ENCODE results near the gene PCGF3.
"Not testable (repeated sequence)": the region's sequence is repeated elsewhere in the genome, so short reads cannot be mapped to it uniquely, and the experiment has no call there.

PCGF3 gene

GRCh38 chr4:683247-683897 lies 22.3 kb upstream of the PCGF3 start:
- DNase-seq (ENCODE audit: low read depth in 2 of 2) = no peak

- DNase-seq (ENCODE audit: low read depth in 2 of 2) = no peak
Observed at GRCh38 chr4:683982-684622, 21.5 kb upstream of the PCGF3 start.

- no peak for DNase-seq (ENCODE audit: low read depth in 2 of 2)
Observed at GRCh38 chr4:684623-685327, 20.9 kb upstream of the PCGF3 start.

- DNase-seq (ENCODE audit: low read depth in 2 of 2) = no peak
Observed at GRCh38 chr4:685679-686412, 19.8 kb upstream of the PCGF3 start.

GRCh38 chr4:686413-687040 lies 19.1 kb upstream of the PCGF3 start:
- DNase-seq (ENCODE audit: low read depth in 2 of 2) = no peak

- DNase-seq (ENCODE audit: low read depth in 2 of 2) = no peak
Observed at GRCh38 chr4:687048-687970, 18.3 kb upstream of the PCGF3 start.

- no peak for DNase-seq (ENCODE audit: low read depth in 2 of 2)
Observed at GRCh38 chr4:687971-688853, 17.4 kb upstream of the PCGF3 start.

- no peak for DNase-seq (ENCODE audit: low read depth in 2 of 2)
Observed at GRCh38 chr4:688854-689681, 16.6 kb upstream of the PCGF3 start, which contains the start of gene SLC49A3. TSS of gene SLC49A3 (minus strand) at chr4:689151. CDS start at chr4:689127, 24 bp downstream.

- no peak for DNase-seq (ENCODE audit: low read depth in 2 of 2)
Observed at GRCh38 chr4:689723-690122, 15.9 kb upstream of the PCGF3 start.

- DNase-seq (ENCODE audit: low read depth in 2 of 2) = no peak
Observed at GRCh38 chr4:692771-693554, 12.7 kb upstream of the PCGF3 start.

GRCh38 chr4:694341-694940 lies 11.2 kb upstream of the PCGF3 start:
- DNase-seq (ENCODE audit: low read depth in 2 of 2) = not testable (repeated sequence)

GRCh38 chr4:699816-700580 lies 5.6 kb upstream of the PCGF3 start:
- no peak for DNase-seq (ENCODE audit: low read depth in 2 of 2)

GRCh38 chr4:700587-701264 lies 4.9 kb upstream of the PCGF3 start:
- DNase-seq (ENCODE audit: low read depth in 2 of 2) = no peak

GRCh38 chr4:702618-703048 lies 3.0 kb upstream of the PCGF3 start:
- DNase-seq (ENCODE audit: low read depth in 2 of 2) = no peak

GRCh38 chr4:703336-704197 lies 2.1 kb upstream of the PCGF3 start:
- no peak for DNase-seq (ENCODE audit: low read depth in 2 of 2)

Measured in stimulated activated CD8-positive, alpha-beta memory T cell treated with anti-CD3 and anti-CD28 coated beads, Interleukin-15, amount 100 ng/mL, for 48 hours (primary cell).